HepG2 (cell line): ENCODE results near the gene ATG5. TPM values are rescaled to one million over a fixed set of nuclear protein-coding genes. Genes with fewer than 3 reads are reported as not detected.
A peak's percentile ranks its signal among the peaks of the same experiment; 100 is the strongest.
"Not testable (repeated sequence)": the region's sequence is repeated elsewhere in the genome, so short reads cannot be mapped to it uniquely, and the experiment has no call there.

Experiments used
- ATAC-seq: fragments of 200-7000 bp; cut with Tn5 transposase; 3 replicates; pipeline ENCODE4 v1.9.1; 2020; ENCODE audit warnings: mild to moderate bottlenecking, moderate library complexity
- BruUV-seq: library from RNA; stranded (reverse); fragments of 400-500 nt; replicated peaks from 2 replicates; lab custom pipeline; 2021; lab: Mats Ljungman, UMichigan
- CTCF ChIA-PET: fragments of 300-600 bp; formaldehyde crosslinking; extraction: SDS; loops from one replicate; lab custom pipeline; 2021; ENCODE audit warnings: low total read pairs, inconsistent platforms, low intra/inter-chr PET ratio; lab: Yijun Ruan, JAX
- POLR2A ChIA-PET: fragments of 350-600 bp; sonication (Branson Sonifier 250); formaldehyde crosslinking; loops from one replicate; lab custom pipeline; 2020; ENCODE audit warnings: antibody characterized with exemption, inconsistent platforms; lab: Yijun Ruan, JAX
- DNase-seq: peaks from one replicate; pipeline ENCODE4 v3.0.0-alpha.2; 2015; ENCODE audit warnings: low spot score
- FAIRE-seq: peaks from 3 replicates; lab custom pipeline; 2011; peaks lifted over from hg19 to GRCh38; lab: Jason Lieb, UNC
- H2AFZ ChIP-seq: one replicate; pipeline ENCODE4 v1.6.1; 2011; ENCODE audit warnings: low read length, inconsistent platforms
- H3K27ac ChIP-seq: fragments of 300-600 bp; 3 replicates; pipeline ENCODE4 v1.8.0; 2011; ENCODE audit warnings: mixed run types, mild to moderate bottlenecking, mixed read lengths, low read length, inconsistent platforms; ENCODE audit not compliant: insufficient read depth; ENCODE audit errors: extremely low read length
- H3K27me3 ChIP-seq, 2 experiments: fragments of 200-600 bp in 1 of 2; 2 replicates in 1 of 2; 3 replicates in 1 of 2; pipeline versions ENCODE4 v1.6.0 to v1.8.0; 2011; ENCODE audit warnings: low read length in 2 of 2, mild to moderate bottlenecking in 2 of 2, moderate library complexity in 2 of 2, inconsistent platforms in 1 of 2; ENCODE audit not compliant: insufficient read depth in 2 of 2, control insufficient read depth in 1 of 2
- H3K36me3 ChIP-seq, 2 experiments: fragments of 200-600 bp in 1 of 2; replicated peaks in 1 of 2; 2 replicates in 1 of 2; 3 replicates in 1 of 2; pipeline versions ENCODE4 v1.5.1 to v1.8.0; 2011; ENCODE audit warnings: low read length in 2 of 2, inconsistent platforms in 1 of 2; ENCODE audit not compliant: insufficient read depth in 2 of 2, control insufficient read depth in 1 of 2
- H3K4me1 ChIP-seq: 2 replicates; pipeline ENCODE4 v1.5.1; 2012; ENCODE audit warnings: low read length, inconsistent platforms; ENCODE audit not compliant: insufficient read depth
- H3K4me2 ChIP-seq: 2 replicates; pipeline ENCODE4 v1.6.0; 2011; ENCODE audit warnings: low read depth, low read length, inconsistent platforms
- H3K4me3 ChIP-seq, 3 experiments: fragments of 200-600 bp in 1 of 3; sonication (generic), shearing (Covaris generic) in 1 of 3; replicated peaks in 1 of 3; 2 replicates each; pipeline ENCODE4 v1.5.1; 2011 to 2016; ENCODE audit warnings: low read length in 3 of 3, inconsistent platforms in 2 of 3, low read depth in 2 of 3, mild to moderate bottlenecking in 2 of 3, control low read depth in 1 of 3, mixed read lengths in 1 of 3; ENCODE audit not compliant: insufficient read depth in 1 of 3
- H3K79me2 ChIP-seq: one replicate; pipeline ENCODE4 v1.6.1; 2011; ENCODE audit warnings: low read length, inconsistent platforms; ENCODE audit not compliant: insufficient read depth
- H3K9ac ChIP-seq: 2 replicates; pipeline ENCODE4 v1.6.0; 2011; ENCODE audit warnings: mild to moderate bottlenecking, low read depth, low read length, inconsistent platforms; ENCODE audit not compliant: insufficient read depth
- H3K9me3 ChIP-seq: 2 replicates; pipeline ENCODE4 v1.5.1; 2012; ENCODE audit warnings: mild to moderate bottlenecking, low read length
- H4K20me1 ChIP-seq: 2 replicates; pipeline ENCODE4 v1.6.0; 2011; ENCODE audit warnings: inconsistent platforms, mild to moderate bottlenecking, low read length, moderate library complexity; ENCODE audit not compliant: insufficient read depth
- HNRNPK ChIP-seq: fragments of 200-400 bp; formaldehyde crosslinking; IDR thresholded peaks from 2 replicates; pipeline ENCODE4 v1.6.1; 2018; ENCODE audit warnings: low read length, low read depth, moderate library complexity, mild to moderate bottlenecking; ENCODE audit not compliant: poor library complexity, severe bottlenecking
- HOMEZ ChIP-seq: IDR thresholded peaks from 2 replicates; pipeline ENCODE4 v1.6.1; 2016; ENCODE audit warnings: low read depth
- PCBP1 ChIP-seq: fragments of 200-400 bp; formaldehyde crosslinking; IDR thresholded peaks from 2 replicates; pipeline ENCODE4 v1.6.1; 2017; ENCODE audit warnings: mild to moderate bottlenecking, low read depth, low read length, borderline replicate concordance
- ZBTB49 ChIP-seq: sonication (generic); formaldehyde crosslinking; IDR thresholded peaks from 2 replicates; pipeline ENCODE4 v1.4.0; 2020; ENCODE audit warnings: missing genetic modification reagents, borderline replicate concordance
- ZNF800 ChIP-seq: sonication (generic); formaldehyde crosslinking; IDR thresholded peaks from 2 replicates; pipeline ENCODE4 v1.4.0; 2020; ENCODE audit warnings: missing genetic modification reagents
- WGBS: methylation state at CpG from one replicate; pipeline ENCODE4 v1.1.6; 2017; ENCODE audit warnings: low lambda C conversion rate; 5-methylcytosine and 5-hydroxymethylcytosine counted together
- in situ Hi-C: cut with HindIII; loops from 2 replicates; pipeline ENCODE4 v1.10.0; 2017; ENCODE audit warnings: low pct_unique_long_range_greater_than_20kb; ENCODE audit not compliant: extremely low pct_ligation_motif_present
- intact Hi-C: fragments of 100-400 bp; cut with micrococcal nuclease; formaldehyde crosslinking; loops from one replicate; pipeline ENCODE4 v1.10.0; 2022; ENCODE audit not compliant: unreplicated experiment
- polyA plus RNA-seq, 8 experiments: library from polyadenylated mRNA; depleted of rRNA in 3 of 8; stranded (reverse) in 7 of 8; unstranded in 1 of 8; fragments of >200 nt; fragmentation: Illumina TruSeq in 4 of 8; extraction: Trizol in 4 of 8; gene quantifications; 2 replicates each; pipeline versions ENCODE4 v1.2.1 to v1.2.3, GENCODE V29; 2011 to 2016; ENCODE audit warnings: low read depth in 4 of 8, missing spikeins in 1 of 8, mixed read lengths in 1 of 8; ENCODE audit not compliant: insufficient read depth in 1 of 8
- total RNA-seq, 5 experiments: library from RNA; depleted of rRNA; stranded (reverse); fragments of >200 nt; fragmentation: Illumina TruSeq; extraction: Trizol; gene quantifications; 2 replicates each; pipeline ENCODE4 v1.2.3, GENCODE V29; 2016; ENCODE audit warnings: low read depth in 1 of 5

ATG5 gene
- total and polyA plus RNA-seq, 2 of the 13 experiments (the other 11 are each of a cell fraction or from before 2014, with no cell fraction given), result 21.3 to 48.0 TPM

GRCh38 chr6:106252687-106253086 lies 72.9 kb downstream of the ATG5 start (continued):
- TF ChIP-seq ZBTB49 (CRISPR knock-in tag), result no peak
- TF ChIP-seq HOMEZ, result no peak
- TF ChIP-seq ZNF800, result no peak
- TF ChIP-seq, all 625 proteins: peak for 0

GRCh38 chr6:106251531-106252255 lies 73.9 kb downstream of the ATG5 start:
- TF ChIP-seq PCBP1 (0 out of 2 replicates have a peak, but pooled peaks have one; percentile 61), HNRNPK (peak; percentile 52)
- TF ChIP-seq, all 625 proteins: peak for 2; not testable (repeated sequence) for 623
- in situ Hi-C loops, H2AFZ ChIP-seq, H3K9ac ChIP-seq, H3K27me3 ChIP-seq, FAIRE-seq, BruUV-seq, H4K20me1 ChIP-seq, H3K4me2 ChIP-seq, CTCF ChIA-PET, H3K79me2 ChIP-seq, ATAC-seq, H3K4me3 ChIP-seq, H3K9me3 ChIP-seq, intact Hi-C loops, DNase-seq, H3K27ac ChIP-seq: not testable (repeated sequence)
- Histone ChIP-seq H3K36me3 (peaks cover 0 to 12% of the 10 kb centered on the region in 2 experiments; a peak in 3 of 5 replicates), H3K4me1 (peaks cover 10% of the 10 kb centered on the region)
- 91% methylated on average over 6 of the region's 8 CpGs for WGBS
- POLR2A ChIA-PET, result interaction anchor here (0.9 kb wide), 1 partner anchor 13 kb away, joined by 3 read pairs; no protein-coding TSS in a partner anchor
